GM12878 (cell line): Measurements from ENCODE around the gene OR1F1. TPM values are rescaled to one million over a fixed set of nuclear protein-coding genes. Genes with fewer than 3 reads are reported as not detected.

Source experiments
- ATAC-seq: fragments of 200-7000 bp; cut with Tn5 transposase; 3 replicates; pipeline ENCODE4 v1.9.1; 2020; ENCODE audit warnings: mild to moderate bottlenecking, moderate library complexity
- BruUV-seq: library from RNA; stranded (reverse); fragments of 400-500 nt; replicated peaks from 2 replicates; lab custom pipeline; 2021; lab: Mats Ljungman, UMichigan
- CTCF ChIA-PET: fragments of 300-600 bp; sonication (Branson Sonifier 250); formaldehyde crosslinking; extraction: SDS; loops from one replicate; lab custom pipeline; 2021; ENCODE audit warnings: inconsistent platforms; lab: Yijun Ruan, JAX
- POLR2A ChIA-PET: fragments of 350-600 bp; formaldehyde crosslinking; extraction: SDS; loops from one replicate; lab custom pipeline; 2021; ENCODE audit warnings: inconsistent platforms; lab: Charles Lee
- RAD21 ChIA-PET: fragments of 300-600 bp; sonication (Branson Sonifier 250); formaldehyde crosslinking; loops from one replicate; lab custom pipeline; 2023; ENCODE audit warnings: antibody characterized with exemption; ENCODE audit not compliant: unreplicated experiment; lab: Charles Lee
- SMC1A ChIA-PET: fragments of 300-600 bp; sonication (Branson Sonifier 250); formaldehyde crosslinking; loops from one replicate; lab custom pipeline; 2023; ENCODE audit not compliant: unreplicated experiment, uncharacterized antibody; lab: Charles Lee
- DNase-seq: peaks from one replicate; pipeline ENCODE4 v3.0.0-alpha.2; 2011; ENCODE audit warnings: low read depth, low spot score
- FAIRE-seq: peaks from 3 replicates; lab custom pipeline; 2011; peaks lifted over from hg19 to GRCh38; lab: Jason Lieb, UNC
- H2AFZ ChIP-seq: 2 replicates; pipeline ENCODE4 v1.6.0; 2011; ENCODE audit warnings: low read depth, low read length, control low read depth; ENCODE audit not compliant: control insufficient read depth
- H3K27ac ChIP-seq: 2 replicates; pipeline ENCODE4 v1.5.1; 2011; ENCODE audit warnings: control low read depth; ENCODE audit not compliant: control insufficient read depth, insufficient read depth
- H3K27me3 ChIP-seq, 2 experiments: replicated peaks in 1 of 2; 2 replicates each; pipeline versions ENCODE4 v1.6.0 to v1.6.1; 2011; ENCODE audit warnings: low read length in 1 of 2; ENCODE audit not compliant: control insufficient read depth in 2 of 2, insufficient read depth in 2 of 2
- H3K36me3 ChIP-seq, 2 experiments: 2 replicates each; pipeline ENCODE4 v1.5.1; 2011; ENCODE audit warnings: low read length in 1 of 2; ENCODE audit not compliant: control insufficient read depth in 2 of 2, insufficient read depth in 2 of 2
- H3K4me1 ChIP-seq: 2 replicates; pipeline ENCODE4 v1.6.1; 2011; ENCODE audit warnings: mild to moderate bottlenecking, low read length, moderate library complexity, mixed read lengths; ENCODE audit not compliant: control insufficient read depth, insufficient read depth
- H3K4me2 ChIP-seq: 2 replicates; pipeline ENCODE4 v1.6.0; 2011; ENCODE audit warnings: control low read depth; ENCODE audit not compliant: control insufficient read depth, insufficient read depth
- H3K4me3 ChIP-seq: fragments of 200-600 bp; sonication (generic); 2 replicates; pipeline ENCODE4 v1.5.1; 2016
- H3K79me2 ChIP-seq: 2 replicates; pipeline ENCODE4 v1.6.0; 2011; ENCODE audit warnings: low read length; ENCODE audit not compliant: control insufficient read depth, insufficient read depth
- H3K9ac ChIP-seq: 2 replicates; pipeline ENCODE4 v1.8.0; 2011; ENCODE audit warnings: low read length, control low read depth, mixed read lengths; ENCODE audit not compliant: control insufficient read depth, insufficient read depth
- H3K9me3 ChIP-seq: replicated peaks from 3 replicates; pipeline ENCODE4 v1.5.1; 2011; ENCODE audit warnings: mild to moderate bottlenecking, low read length; ENCODE audit not compliant: control insufficient read depth, insufficient read depth
- H4K20me1 ChIP-seq: 2 replicates; pipeline ENCODE4 v1.6.0; 2011; ENCODE audit not compliant: control insufficient read depth, insufficient read depth
- BMI1 ChIP-seq: fragments of 450-650 bp; IDR thresholded peaks from 2 replicates; pipeline ENCODE4 v1.6.1; 2016; ENCODE audit warnings: mild to moderate bottlenecking, moderate library complexity, borderline replicate concordance
- CBX5 ChIP-seq: sonication (generic); IDR thresholded peaks from 2 replicates; pipeline ENCODE4 v1.6.1; 2016; ENCODE audit warnings: low read depth, moderate library complexity, mild to moderate bottlenecking, inconsistent platforms
- CHD1 ChIP-seq: IDR thresholded peaks from 2 replicates; pipeline ENCODE4 v1.6.1; 2012; ENCODE audit warnings: low read depth, low read length, improper control_type of control experiment
- EZH2 ChIP-seq: IDR thresholded peaks from 2 replicates; pipeline ENCODE4 v1.6.1; 2012; ENCODE audit warnings: low read depth, mild to moderate bottlenecking, control low read depth, inconsistent platforms, low read length, borderline replicate concordance; ENCODE audit not compliant: control insufficient read depth
- FOS ChIP-seq: IDR thresholded peaks from 3 replicates; pipeline ENCODE4 v1.6.1; 2011; ENCODE audit warnings: borderline replicate concordance; ENCODE audit not compliant: insufficient read length; ENCODE audit errors: extremely low read depth
- HSF1 ChIP-seq: fragments of 150-350 bp; IDR thresholded peaks from 2 replicates; pipeline ENCODE4 v1.6.1; 2014; ENCODE audit warnings: mild to moderate bottlenecking, low read depth, low read length
- JUNB ChIP-seq: IDR thresholded peaks from 2 replicates; pipeline ENCODE4 v1.6.1; 2016; ENCODE audit warnings: antibody characterized with exemption, mild to moderate bottlenecking
- JUND ChIP-seq: IDR thresholded peaks from 2 replicates; pipeline ENCODE4 v1.6.1; 2012; ENCODE audit warnings: low read depth, mild to moderate bottlenecking, low read length, improper control_type of control experiment, moderate library complexity
- RBBP5 ChIP-seq: fragments of 200-600 bp; sonication (generic); conservative IDR thresholded peaks from 2 replicates; pipeline ENCODE4 v1.6.1; 2016
- SIN3A ChIP-seq: IDR thresholded peaks from 2 replicates; pipeline ENCODE4 v1.6.1; 2012; ENCODE audit warnings: low read depth, low read length, improper control_type of control experiment
- YY1 ChIP-seq: IDR thresholded peaks from 2 replicates; pipeline ENCODE4 v1.6.1; 2011; ENCODE audit warnings: low read depth, mild to moderate bottlenecking, low read length
- WGBS: methylation state at CpG from one replicate; pipeline ENCODE4 v1.1.6; 2016; ENCODE audit warnings: low lambda C conversion rate; ENCODE audit not compliant: insufficient replicate concordance, insufficient coverage; ENCODE audit errors: missing lambda C conversion rate; 5-methylcytosine and 5-hydroxymethylcytosine counted together
- in situ Hi-C: fragments of 300-500 bp; cut with MboI; formaldehyde crosslinking; loops from 9 replicates; pipeline ENCODE4 v1.14.3; 2018; ENCODE audit warnings: mixed read lengths
- intact Hi-C: fragments of 100-400 bp; cut with micrococcal nuclease; formaldehyde crosslinking; loops from one replicate; pipeline ENCODE4 v1.14.2; 2022; ENCODE audit not compliant: unreplicated experiment
- polyA plus RNA-seq, 11 experiments: library from polyadenylated mRNA; depleted of rRNA in 4 of 11; unstranded in 6 of 11; stranded (reverse) in 5 of 11; fragments of >200 nt; fragmentation: Nextera tagmentation in 4 of 11; fragmentation: Illumina TruSeq in 1 of 11; extraction: Ambion mirVana in 4 of 11; extraction: Trizol in 1 of 11; gene quantifications; 1 replicate in 1 of 11; 2 replicates in 10 of 11; pipeline versions ENCODE4 v1.2.1 to v1.2.3, GENCODE V29; 2011 to 2016; ENCODE audit warnings: inconsistent platforms in 2 of 11, missing spikeins in 2 of 11, low read depth in 1 of 11
- total RNA-seq, 4 experiments: library from RNA; depleted of rRNA in 3 of 4; stranded (reverse); fragments of >200 nt in 3 of 4; fragmentation: Illumina TruSeq in 1 of 4; extraction: Trizol in 1 of 4; gene quantifications; 2 replicates each; pipeline versions ENCODE4 v1.2.1 to v1.2.3, GENCODE V29; 2013 to 2021
- TF ChIP-seq, protein P1 (sequence below): fragments of 450-650 bp; conservative IDR thresholded peaks from 2 replicates; pipeline ENCODE4 v1.6.1; 2017; ENCODE audit warnings: mild to moderate bottlenecking, moderate library complexity
- TF ChIP-seq, protein P2 (sequence below): IDR thresholded peaks from 2 replicates; pipeline ENCODE4 v1.6.1; 2011; ENCODE audit warnings: borderline replicate concordance, low read depth, mild to moderate bottlenecking, moderate library complexity, low read length; ENCODE audit not compliant: insufficient read depth, poor library complexity, severe bottlenecking
- TF ChIP-seq, protein P3 (sequence below): IDR thresholded peaks from 2 replicates; pipeline ENCODE4 v1.6.1; 2011; ENCODE audit warnings: low read depth, mild to moderate bottlenecking, low read length, moderate library complexity, borderline replicate concordance; ENCODE audit errors: extremely low read depth
- TF ChIP-seq, protein P4 (sequence below): fragments of 450-650 bp; IDR thresholded peaks from 2 replicates; pipeline ENCODE4 v1.6.1; 2017; ENCODE audit warnings: low read depth, mild to moderate bottlenecking, moderate library complexity

Gene OR1F1
- total and polyA plus RNA-seq, 10 of the 15 experiments (the other 5 are each of a cell fraction or from before 2014, with no cell fraction given) = 0.10 to 0.14 (median 0.12) TPM; not detected in 7

GRCh38 chr16:3140603-3141427 lies 47.2 kb upstream of the OR1F1 start (continued):
- TF ChIP-seq, protein P1, sequence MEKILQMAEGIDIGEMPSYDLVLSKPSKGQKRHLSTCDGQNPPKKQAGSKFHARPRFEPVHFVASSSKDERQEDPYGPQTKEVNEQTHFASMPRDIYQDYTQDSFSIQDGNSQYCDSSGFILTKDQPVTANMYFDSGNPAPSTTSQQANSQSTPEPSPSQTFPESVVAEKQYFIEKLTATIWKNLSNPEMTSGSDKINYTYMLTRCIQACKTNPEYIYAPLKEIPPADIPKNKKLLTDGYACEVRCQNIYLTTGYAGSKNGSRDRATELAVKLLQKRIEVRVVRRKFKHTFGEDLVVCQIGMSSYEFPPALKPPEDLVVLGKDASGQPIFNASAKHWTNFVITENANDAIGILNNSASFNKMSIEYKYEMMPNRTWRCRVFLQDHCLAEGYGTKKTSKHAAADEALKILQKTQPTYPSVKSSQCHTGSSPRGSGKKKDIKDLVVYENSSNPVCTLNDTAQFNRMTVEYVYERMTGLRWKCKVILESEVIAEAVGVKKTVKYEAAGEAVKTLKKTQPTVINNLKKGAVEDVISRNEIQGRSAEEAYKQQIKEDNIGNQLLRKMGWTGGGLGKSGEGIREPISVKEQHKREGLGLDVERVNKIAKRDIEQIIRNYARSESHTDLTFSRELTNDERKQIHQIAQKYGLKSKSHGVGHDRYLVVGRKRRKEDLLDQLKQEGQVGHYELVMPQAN = no peak
- no peak for TF ChIP-seq BMI1
- no peak for TF ChIP-seq RBBP5
- no peak for TF ChIP-seq FOS
- no peak for TF ChIP-seq JUNB

DNA sequence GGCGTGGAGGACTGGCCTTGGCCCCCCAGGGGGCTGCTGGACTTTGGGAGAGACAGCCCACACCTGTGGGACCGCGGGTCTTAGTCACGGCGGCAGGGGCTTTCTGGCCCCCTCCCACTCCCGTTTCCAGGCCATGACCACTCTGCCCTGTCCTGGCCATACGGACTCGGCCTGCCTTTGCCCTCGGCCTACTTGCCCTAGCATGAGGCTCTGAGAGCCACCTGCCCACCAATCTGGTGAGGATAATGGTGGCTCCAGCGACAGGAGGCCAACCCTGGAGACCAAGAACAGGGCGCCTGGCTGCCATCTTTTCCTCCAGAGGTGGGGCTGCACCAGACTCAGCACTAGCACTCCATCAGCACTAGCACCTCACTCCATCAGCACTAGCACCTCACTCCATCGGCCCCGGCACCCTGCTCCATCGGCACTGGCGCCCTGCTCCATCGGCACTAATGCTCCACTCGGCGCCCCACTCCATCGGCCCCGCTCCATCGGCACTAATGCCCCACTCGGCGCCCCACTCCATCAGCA lies 46.2 kb upstream of the OR1F1 start:
- no peaks in the 10 kb centered on the region for H4K20me1 ChIP-seq
- no peak for ATAC-seq
- no peaks in the 10 kb centered on the region for H3K79me2 ChIP-seq
- intact Hi-C loops = no loop called here
- no peaks in the 10 kb centered on the region for H3K4me1 ChIP-seq
- 86% methylated on average over 23 of the region's 23 CpGs for WGBS
- H3K36me3 ChIP-seq = no peaks in the 10 kb centered on the region; a peak in 2 of 4 replicates
- H3K4me3 ChIP-seq = no peak overlapping the region
- in situ Hi-C loops = no loop called here
- no peak for DNase-seq
- no peak overlapping the region for H3K9ac ChIP-seq
- FAIRE-seq = no peak
- ChIA-PET POLR2A (no interaction called here), RAD21 (no interaction called here), CTCF (no interaction called here), SMC1A (no interaction called here)
- no peak overlapping the region for H3K27ac ChIP-seq
- no peaks in the 10 kb centered on the region for H3K27me3 ChIP-seq
- no TSS peak for BruUV-seq
- no peaks in the 10 kb centered on the region for H3K9me3 ChIP-seq
- no peak overlapping the region for H3K4me2 ChIP-seq
- H2AFZ ChIP-seq = no peak overlapping the region
- TF ChIP-seq EZH2 = no peak
- no peak for TF ChIP-seq CHD1
- TF ChIP-seq, protein P2, sequence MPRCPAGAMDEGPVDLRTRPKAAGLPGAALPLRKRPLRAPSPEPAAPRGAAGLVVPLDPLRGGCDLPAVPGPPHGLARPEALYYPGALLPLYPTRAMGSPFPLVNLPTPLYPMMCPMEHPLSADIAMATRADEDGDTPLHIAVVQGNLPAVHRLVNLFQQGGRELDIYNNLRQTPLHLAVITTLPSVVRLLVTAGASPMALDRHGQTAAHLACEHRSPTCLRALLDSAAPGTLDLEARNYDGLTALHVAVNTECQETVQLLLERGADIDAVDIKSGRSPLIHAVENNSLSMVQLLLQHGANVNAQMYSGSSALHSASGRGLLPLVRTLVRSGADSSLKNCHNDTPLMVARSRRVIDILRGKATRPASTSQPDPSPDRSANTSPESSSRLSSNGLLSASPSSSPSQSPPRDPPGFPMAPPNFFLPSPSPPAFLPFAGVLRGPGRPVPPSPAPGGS = no peak
- no peak for TF ChIP-seq SIN3A
- TF ChIP-seq, protein P3, sequence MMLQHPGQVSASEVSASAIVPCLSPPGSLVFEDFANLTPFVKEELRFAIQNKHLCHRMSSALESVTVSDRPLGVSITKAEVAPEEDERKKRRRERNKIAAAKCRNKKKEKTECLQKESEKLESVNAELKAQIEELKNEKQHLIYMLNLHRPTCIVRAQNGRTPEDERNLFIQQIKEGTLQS = no peak
- no peak for TF ChIP-seq CBX5
- TF ChIP-seq, protein P4, sequence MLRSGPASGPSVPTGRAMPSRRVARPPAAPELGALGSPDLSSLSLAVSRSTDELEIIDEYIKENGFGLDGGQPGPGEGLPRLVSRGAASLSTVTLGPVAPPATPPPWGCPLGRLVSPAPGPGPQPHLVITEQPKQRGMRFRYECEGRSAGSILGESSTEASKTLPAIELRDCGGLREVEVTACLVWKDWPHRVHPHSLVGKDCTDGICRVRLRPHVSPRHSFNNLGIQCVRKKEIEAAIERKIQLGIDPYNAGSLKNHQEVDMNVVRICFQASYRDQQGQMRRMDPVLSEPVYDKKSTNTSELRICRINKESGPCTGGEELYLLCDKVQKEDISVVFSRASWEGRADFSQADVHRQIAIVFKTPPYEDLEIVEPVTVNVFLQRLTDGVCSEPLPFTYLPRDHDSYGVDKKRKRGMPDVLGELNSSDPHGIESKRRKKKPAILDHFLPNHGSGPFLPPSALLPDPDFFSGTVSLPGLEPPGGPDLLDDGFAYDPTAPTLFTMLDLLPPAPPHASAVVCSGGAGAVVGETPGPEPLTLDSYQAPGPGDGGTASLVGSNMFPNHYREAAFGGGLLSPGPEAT = no peak
- no peak for TF ChIP-seq HSF1
- no peak for TF ChIP-seq YY1
- no peak for TF ChIP-seq JUND
